HEK293 (cell line): ENCODE results near the gene RUNX1.

Experiments
- CTCF ChIP-seq: fragments of 450-650 bp; formaldehyde crosslinking; IDR thresholded peaks from 2 replicates; pipeline ENCODE4 v1.5.1; 2016; ENCODE audit warnings: missing biosample characterization, missing genetic modification characterization
- REST ChIP-seq: fragments of 450-650 bp; formaldehyde crosslinking; IDR thresholded peaks from 2 replicates; pipeline ENCODE4 v1.5.1; 2016; ENCODE audit warnings: missing biosample characterization, missing genetic modification characterization
- TCF7L2 ChIP-seq: IDR thresholded peaks from 2 replicates; pipeline ENCODE4 v1.6.1; 2011; ENCODE audit warnings: low read depth, mild to moderate bottlenecking, inconsistent platforms, low read length, moderate library complexity, borderline replicate concordance
- TF ChIP-seq, protein P1 (sequence below): fragments of 450-650 bp; formaldehyde crosslinking; IDR thresholded peaks from 2 replicates; pipeline ENCODE4 v1.5.1; 2017; ENCODE audit warnings: missing biosample characterization, missing genetic modification characterization

GRCh38 chr21:34925597-34925996 is 123.5 kb downstream of the RUNX1 start:
- TF ChIP-seq, protein P1, sequence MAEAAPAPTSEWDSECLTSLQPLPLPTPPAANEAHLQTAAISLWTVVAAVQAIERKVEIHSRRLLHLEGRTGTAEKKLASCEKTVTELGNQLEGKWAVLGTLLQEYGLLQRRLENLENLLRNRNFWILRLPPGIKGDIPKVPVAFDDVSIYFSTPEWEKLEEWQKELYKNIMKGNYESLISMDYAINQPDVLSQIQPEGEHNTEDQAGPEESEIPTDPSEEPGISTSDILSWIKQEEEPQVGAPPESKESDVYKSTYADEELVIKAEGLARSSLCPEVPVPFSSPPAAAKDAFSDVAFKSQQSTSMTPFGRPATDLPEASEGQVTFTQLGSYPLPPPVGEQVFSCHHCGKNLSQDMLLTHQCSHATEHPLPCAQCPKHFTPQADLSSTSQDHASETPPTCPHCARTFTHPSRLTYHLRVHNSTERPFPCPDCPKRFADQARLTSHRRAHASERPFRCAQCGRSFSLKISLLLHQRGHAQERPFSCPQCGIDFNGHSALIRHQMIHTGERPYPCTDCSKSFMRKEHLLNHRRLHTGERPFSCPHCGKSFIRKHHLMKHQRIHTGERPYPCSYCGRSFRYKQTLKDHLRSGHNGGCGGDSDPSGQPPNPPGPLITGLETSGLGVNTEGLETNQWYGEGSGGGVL (tag by site-specific recombination): no peak
- TF ChIP-seq TCF7L2 (no peak), REST (tag by site-specific recombination) (no peak), CTCF (tag by site-specific recombination) (no peak)
